Activated CD4-positive, CD25-positive, alpha-beta regulatory T cell treated with anti-CD3 and anti-CD28 coated beads, Interleukin-2, amount 50 U/mL, for 16 hours (primary cell): ENCODE measurements around the gene C10orf95.
"Not testable (repeated sequence)": the region's sequence is repeated elsewhere in the genome, so short reads cannot be mapped to it uniquely, and the experiment has no call there.

Source experiments
- DNase-seq: peaks from one replicate; pipeline ENCODE4 v3.0.0-alpha.2; 2020; ENCODE audit warnings: low read depth, low spot score

Gene C10orf95

GRCh38 chr10:102451105-102451969 is at the start of gene C10orf95:
Gene C10orf95 (minus strand): TSS chr10:102451543. CDS start chr10:102451093, 450 bp downstream.
- no peak for DNase-seq

DNA sequence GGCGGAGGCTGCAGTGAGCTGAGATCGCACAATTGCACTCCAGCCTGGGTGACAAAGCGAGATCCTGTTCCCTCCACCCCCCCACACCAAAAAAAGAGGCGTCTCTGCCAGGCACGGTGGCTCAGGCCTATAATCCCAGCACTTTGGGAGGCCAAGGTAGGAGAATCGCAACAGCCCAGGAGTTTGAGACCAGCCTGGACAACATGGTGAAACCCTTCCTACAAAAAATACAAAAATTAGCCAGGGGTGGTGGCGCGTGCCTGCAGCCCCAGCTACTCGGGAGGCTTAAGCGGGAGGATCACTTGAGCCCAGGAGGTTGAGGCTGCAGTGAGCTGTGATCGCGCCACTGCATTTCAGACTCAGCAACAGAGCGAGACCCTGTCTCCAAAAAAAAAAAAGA is 49.3 kb upstream of the C10orf95 start:
- not testable (repeated sequence) for DNase-seq

DNA sequence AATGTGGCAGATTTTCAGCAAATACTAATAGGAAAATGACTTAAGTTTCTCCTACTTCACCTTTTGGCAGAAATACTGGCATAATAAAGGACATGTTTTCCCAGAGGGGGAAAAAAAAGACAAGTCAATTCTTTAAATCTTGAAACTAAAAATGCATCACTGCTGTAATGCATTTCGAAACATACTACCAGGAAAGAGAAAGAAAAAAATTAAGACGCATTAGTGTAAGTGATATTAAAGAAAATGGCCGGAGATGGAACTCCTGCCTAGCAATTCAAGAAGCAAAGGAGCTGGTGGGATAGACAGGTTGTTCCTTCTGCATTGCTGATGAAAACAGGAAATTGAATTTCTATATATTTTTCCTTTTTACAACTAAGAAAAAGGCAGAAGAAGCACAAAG is 48.0 kb upstream of the C10orf95 start:
- no peak for DNase-seq

DNA sequence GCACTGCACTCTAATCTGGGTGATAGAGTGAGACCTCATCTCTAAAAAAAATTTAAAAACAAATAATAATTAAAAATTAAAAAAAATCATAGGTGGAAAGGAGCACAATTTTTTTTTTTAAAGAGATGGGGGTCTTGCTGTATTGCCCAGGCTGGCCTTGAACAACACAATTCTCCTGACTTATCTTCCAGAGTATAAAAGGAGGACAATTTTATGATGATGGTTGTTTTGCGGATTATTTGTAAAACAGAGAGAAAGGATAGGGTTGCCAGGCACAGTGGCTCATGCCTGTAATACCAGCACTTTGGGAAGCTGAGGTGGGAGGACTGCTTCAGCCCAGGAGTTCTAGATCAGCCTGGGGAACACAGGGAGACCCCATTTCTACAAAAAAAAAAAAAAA is 46.2 kb upstream of the C10orf95 start:
- no peak for DNase-seq

- no peak for DNase-seq
These were observed 42.4 kb upstream of the C10orf95 start for GRCh38 chr10:102493771-102494170.

- DNase-seq: no peak
These were observed 41.6 kb upstream of the C10orf95 start for GRCh38 chr10:102492983-102493382.

- DNase-seq: no peak
These were observed 41.1 kb upstream of the C10orf95 start for GRCh38 chr10:102492344-102492939.

DNA sequence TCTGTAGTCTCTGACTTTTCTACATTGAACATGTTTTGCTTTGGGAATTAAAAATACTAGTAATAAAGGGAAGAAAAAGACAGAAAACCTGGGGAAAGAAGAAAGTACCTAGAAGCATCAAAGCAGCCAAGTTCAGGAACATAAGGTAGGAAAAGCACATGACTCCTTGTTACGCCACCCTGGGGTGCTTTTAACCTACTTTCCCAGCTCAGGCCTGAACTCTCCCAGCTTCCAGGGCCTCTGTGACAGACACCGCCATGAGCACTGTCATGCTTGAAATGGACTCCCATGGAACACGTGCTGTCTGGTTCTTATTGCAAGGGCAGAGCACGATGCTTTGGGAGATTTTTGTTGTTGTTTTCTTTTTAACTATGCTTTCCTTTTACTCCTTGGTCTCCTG is 39.8 kb upstream of the C10orf95 start:
- no peak for DNase-seq

- DNase-seq: no peak
These were observed 33.9 kb upstream of the C10orf95 start for GRCh38 chr10:102485093-102485784.

DNA sequence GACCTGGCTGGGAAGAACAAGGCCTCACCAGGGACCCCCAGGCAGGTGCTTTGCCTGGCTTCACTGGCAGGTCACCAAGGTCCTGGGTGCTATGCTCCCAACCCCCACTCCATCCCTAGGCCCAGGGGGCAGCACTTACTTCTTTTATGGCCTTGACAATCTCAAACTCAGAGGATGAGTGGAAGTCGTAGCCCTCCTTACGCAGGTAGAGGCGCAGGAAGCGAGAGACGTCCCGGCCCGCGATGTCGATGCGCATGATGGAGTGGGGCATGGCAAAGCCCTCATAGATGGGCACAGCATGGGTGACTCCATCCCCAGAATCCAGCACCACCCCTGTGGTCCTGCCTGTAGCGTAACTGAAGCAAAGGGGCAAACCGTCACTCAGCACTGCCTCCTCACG is 32.7 kb upstream of the C10orf95 start:
- DNase-seq: no peak

- no peak for DNase-seq
These were observed 29.1 kb upstream of the C10orf95 start for GRCh38 chr10:102480396-102480795.

DNA sequence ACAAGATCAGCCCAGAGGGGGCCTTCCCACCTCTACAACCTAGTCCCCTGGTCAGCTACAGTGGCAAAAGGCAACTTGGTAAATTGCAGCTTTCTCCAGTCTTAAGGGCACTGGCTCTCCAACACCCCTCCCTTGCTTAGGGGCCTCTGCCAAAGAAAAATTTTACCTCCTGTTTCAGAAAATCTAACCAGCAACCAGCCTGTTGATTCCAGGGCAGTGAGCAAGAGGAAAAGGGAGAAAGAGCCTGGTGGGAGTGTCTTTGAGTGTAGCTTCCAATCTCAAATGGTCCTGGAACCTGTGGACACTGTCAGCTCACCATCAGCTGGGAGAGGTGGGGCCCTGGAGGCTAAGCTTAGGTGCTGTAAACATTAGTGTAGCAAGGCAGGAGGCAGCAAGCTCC is 28.3 kb upstream of the C10orf95 start:
- no peak for DNase-seq

- no peak for DNase-seq
These were observed 25.3 kb upstream of the C10orf95 start for GRCh38 chr10:102476466-102477141.

- no peak for DNase-seq
These were observed 24.2 kb upstream of the C10orf95 start for GRCh38 chr10:102475451-102476040.

- DNase-seq: no peak
These were observed 22.3 kb upstream of the C10orf95 start for GRCh38 chr10:102473445-102474331.

GRCh38 chr10:102470579-102471546 is 19.5 kb upstream of the C10orf95 start:
- no peak for DNase-seq

- no peak for DNase-seq
These were observed 17.3 kb upstream of the C10orf95 start for GRCh38 chr10:102468683-102469082.

DNA sequence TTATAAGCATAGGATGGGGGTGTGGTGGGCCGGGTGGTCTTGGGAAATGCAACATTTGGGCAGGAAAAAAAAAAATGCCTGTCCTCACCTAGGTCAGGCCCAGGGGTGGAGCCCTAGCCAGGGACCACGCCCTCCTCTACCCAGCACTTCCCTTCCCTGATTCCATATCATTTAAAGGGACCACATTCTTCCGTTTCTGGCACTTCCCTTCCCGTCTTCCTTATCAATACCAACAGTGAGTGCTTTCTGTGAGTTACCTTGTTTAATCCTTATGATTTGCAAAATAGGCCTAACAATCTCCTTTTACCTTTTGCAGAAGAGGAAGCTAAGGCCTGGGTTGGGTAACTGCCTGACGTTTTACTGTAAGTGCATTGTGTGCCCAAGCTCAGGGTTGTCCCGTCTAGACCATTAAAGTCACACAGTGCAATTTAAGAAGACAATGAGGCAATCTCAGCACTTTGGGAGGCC is 16.7 kb upstream of the C10orf95 start:
- DNase-seq: no peak

DNA sequence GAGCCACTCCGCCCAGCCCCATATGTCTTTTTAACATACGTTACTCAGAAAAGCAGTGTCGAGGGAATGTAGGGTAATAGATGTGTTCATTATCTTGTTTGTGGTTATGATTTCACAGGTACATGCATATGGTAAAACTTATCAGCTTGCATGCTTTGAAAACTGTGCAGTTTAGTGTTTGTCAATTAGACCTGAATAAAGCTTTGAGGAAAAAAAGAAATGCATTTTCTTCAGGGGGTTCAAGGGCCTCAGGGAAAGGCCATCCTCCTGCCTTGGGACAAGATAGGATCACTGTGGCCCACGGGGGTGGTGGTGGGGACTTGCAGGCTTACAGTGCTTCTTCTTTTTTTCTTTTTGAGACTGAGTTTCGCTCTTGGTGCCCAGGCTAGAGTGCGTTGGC is 16.0 kb upstream of the C10orf95 start:
- no peak for DNase-seq
